HG03139 (cell line): Measurements from ENCODE around the gene KNG1.
"Not testable (repeated sequence)": the region's sequence is repeated elsewhere in the genome, so short reads cannot be mapped to it uniquely, and the experiment has no call there.

Experiments
- ATAC-seq: cut with Tn5 transposase; IDR thresholded peaks from one replicate; pipeline ENCODE4 v1.9.1; 2021; ENCODE audit not compliant: unreplicated experiment

Gene KNG1

DNA sequence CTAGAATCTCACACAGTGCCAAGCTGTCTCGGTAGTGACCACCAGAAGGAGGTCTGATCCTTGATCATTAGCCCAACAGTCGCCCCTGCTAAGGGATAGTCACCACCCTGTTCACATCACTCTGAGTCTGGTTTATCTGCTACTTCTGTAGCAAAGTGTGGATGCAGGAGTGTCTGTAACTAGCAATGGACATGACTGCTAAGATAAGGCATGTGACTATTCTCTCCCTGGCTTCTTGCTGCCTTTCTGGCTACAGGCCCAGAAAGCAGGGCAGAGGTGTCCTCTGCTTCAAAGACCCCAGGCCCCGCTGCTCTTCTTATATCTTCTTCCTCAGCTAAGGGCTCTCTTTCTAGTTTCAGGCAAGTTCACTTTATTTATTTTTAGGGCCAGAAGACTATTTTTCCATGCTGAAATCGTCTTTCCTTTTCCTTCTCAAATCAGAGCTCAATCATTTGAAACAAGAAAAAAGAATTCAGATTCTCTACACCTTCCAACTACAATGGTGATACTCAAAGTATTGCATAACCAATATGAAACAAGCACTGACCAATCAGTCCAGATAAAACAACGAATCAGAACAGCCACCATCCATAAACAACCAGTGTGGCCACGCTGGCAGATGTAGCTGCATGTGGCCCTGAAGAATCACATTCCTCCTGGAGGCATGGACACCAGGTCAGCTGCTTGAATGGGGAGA is 8.0 kb upstream of the KNG1 start:
- no peak for ATAC-seq

DNA sequence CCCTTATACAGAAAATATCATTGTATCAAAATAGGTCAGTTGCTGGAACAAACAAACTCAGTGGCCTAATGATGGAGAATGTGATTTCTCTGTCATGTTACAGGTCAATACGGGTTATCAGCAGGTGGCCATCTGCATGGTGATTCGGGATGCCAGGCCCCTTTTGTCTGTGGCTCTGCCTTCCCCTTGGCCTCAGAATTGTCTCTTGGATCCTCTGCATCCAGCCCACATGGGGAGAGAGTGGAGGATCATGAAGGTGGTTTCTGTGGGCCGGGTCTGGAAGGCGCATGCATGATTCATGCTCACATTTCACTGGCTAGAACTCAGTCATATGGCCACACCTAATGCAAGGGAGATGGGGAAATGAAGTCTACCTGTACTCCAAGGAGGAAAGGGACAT is 6.5 kb upstream of the KNG1 start:
- ATAC-seq = not testable (repeated sequence)

DNA sequence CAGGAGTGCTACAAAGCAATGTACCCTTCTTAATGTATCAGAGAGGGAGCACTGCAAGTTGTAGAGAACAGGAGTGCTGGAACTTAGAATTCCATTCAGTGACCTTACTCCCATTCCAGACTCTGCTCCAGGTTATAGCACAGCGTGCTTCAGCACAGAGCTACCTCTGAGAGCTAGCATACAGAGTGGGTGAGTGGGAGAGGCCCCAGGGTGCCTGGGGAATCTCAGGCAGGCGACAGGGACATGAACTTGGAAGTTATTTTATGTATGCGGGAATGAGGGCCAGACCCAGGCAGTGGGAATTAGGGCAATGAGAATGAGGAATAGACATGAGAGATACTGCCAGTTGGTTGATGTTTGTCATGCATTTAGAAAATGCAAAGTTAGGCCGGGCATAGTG is 3.7 kb upstream of the KNG1 start:
- no peak for ATAC-seq

DNA sequence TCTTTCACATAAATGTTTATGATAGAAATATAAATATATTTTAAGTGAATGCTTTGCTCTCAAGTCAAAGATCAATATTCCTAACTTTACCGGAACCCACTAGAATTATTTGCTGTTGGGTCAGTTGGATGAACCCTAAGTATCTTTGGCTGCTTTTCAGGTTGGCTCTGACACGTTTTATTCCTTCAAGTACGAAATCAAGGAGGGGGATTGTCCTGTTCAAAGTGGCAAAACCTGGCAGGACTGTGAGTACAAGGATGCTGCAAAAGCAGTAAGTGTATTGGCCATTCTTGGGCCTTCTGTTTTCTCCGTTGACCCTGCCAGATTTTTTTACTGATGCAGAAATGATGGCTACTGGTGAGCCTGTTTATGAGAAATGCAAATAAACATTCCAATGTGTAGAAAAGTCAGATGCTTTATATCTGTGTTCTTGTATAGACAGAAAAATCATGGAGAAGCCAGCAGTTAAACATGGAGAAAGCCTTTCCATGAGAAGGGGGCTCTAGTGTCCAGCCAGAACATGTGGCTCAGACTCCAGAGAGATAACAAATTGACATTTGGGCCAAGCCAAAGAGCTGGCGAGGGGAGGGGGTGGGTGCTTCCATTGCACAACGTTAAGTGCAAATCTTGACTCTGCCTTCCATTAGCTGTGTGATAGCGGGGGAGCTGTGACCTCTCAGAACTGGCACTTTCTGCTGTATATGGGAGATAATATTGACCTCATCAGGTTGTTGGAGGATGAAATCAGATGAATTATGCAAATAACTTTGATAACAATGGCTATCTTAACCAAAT is 3.0 kb downstream of the KNG1 start:
- no peak for ATAC-seq

DNA sequence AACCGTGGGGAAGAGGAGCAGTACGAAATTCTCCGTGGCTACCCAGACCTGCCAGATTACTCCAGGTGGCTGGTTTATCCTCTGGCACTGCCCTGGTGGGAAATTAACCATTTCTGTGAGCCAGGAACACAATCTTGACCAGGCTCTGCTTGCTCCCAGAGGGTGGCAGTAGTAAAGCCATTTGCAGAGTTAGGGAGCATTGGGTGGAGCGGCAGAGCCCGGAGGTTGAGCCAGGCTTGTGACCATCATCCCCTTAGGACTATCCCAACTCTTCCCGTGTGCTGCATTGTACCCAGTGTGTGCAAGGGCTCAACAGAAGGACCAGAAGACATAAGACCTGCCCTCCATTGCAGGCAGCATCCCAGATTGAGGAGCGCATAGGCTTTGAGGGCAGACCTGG is 5.3 kb downstream of the KNG1 start:
- ATAC-seq = no peak

DNA sequence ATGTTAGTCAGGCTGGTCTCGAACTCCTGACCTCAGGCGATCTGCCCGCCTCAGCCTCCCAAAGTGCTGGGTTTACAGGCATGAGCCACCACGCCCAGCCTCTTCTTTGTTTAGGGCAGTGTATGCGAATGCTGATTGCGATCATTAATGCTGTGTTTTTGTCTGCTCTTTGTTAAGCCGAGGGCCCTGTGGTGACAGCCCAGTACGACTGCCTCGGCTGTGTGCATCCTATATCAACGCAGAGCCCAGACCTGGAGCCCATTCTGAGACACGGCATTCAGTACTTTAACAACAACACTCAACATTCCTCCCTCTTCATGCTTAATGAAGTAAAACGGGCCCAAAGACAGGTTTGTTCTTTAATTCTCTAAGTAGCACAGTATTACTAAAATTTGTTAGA is 7.8 kb downstream of the KNG1 start:
- no peak for ATAC-seq

DNA sequence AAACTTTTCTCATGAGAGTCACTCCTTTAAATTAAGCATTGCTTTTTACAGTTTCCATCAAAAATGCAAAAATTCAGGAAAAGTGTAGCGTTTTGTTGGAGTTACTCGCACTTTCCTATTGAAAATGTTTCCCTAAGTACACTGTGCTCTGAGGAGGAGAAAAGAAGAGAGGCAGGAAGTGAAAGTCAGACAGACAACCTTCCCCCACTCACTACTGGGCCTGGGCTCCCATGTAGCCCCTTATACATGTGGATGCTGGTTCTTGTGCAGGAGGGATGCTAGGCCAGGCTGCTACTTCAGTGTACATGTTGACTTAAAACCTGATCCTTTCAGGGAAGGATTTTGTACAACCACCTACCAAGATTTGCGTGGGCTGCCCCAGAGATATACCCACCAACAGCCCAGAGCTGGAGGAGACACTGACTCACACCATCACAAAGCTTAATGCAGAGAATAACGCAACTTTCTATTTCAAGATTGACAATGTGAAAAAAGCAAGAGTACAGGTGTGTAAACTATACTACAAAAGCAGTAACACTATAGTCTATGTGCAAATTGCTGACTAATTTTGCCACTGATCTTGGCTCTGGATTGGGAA is 15.1 kb downstream of the KNG1 start:
- ATAC-seq = no peak

DNA sequence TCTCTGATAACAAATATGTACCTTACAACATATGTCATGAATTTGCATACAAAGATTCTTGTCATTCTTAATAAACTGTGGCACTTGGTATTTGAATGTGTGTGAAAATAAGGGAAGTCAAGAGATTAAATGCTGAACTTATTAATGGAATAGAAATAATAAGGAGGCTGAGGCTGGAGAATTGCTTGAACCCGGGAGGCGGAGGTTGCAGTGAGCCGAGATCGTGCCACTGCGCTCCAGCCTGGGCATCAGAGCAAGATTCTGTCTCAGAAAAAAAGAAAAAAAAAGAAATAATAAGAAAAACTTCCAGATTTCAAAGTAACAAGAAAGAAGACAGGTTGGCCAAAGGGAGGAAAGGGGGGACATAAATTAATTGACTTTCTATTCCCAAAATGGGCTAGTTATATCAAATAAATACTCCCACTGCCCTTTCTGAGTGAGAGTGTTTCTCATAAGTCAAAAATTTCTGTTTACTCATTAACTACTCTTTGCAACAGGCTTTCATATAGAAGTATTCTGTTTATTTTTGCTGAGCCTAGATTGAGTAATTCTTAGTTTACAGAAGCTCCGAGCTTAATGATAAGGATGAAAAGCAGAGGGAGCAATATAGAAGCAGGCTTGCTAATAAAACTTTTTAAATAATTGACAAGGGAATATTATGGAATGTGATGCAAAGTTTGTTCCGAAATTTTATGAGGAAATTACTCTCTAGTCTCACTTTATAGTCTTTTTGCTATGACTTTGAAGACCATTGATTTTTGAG is 25.6 kb downstream of the KNG1 start:
- ATAC-seq = no peak

DNA sequence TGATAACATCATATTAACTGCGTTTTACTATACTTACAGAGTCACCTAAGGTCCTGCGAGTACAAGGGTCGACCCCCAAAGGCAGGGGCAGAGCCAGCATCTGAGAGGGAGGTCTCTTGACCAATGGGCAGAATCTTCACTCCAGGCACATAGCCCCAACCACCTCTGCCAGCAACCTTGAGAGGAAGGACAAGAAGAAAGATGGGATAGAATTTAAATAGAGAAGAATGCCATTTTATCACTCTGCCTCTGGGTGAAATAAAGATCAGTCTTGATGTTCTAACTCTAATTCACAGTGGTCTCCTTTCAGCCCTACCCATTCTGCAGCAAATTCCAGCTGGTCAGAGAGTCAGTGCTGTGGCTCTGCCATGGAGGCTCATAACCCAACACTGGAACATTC is 26.5 kb downstream of the KNG1 start:
- no peak for ATAC-seq

DNA sequence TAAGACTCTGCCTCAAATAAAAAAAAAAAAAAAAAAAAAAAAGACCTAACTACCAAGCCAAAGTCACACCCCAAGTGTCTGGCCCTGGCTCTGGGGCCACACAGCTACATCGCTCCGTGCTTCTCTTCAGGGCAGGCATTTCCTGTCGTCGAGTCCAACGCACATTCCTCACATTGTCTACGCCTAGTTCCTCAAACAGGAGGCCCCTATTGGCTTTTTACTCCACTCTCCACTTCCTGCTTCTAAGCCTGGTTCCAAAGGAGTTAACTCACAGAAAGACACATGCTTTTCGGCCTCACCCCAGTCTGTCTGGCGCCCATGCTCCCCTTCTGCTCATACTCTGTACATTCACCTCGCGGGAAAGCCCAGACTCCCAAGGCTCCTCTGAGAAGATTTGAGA is 28.8 kb downstream of the KNG1 start:
- no peak for ATAC-seq

DNA sequence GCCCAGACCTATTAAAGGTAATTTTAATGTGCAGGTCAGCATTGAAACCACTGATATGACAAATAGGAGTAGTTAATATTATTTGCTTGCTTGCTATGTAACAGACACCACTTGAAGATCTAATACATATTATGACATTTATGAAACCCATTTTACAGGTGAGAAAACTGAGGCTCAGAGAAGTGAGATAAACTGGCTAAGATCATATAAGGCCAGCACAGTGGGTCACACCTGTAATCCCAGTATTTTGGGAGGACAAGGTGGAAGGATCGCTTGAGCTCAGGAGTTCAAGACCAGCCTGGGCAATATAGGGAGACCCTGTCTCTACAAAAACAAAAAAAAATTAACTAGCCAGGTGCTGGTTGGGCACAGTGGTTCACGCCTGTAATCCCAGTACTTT is 33.2 kb downstream of the KNG1 start:
- no peak for ATAC-seq

DNA sequence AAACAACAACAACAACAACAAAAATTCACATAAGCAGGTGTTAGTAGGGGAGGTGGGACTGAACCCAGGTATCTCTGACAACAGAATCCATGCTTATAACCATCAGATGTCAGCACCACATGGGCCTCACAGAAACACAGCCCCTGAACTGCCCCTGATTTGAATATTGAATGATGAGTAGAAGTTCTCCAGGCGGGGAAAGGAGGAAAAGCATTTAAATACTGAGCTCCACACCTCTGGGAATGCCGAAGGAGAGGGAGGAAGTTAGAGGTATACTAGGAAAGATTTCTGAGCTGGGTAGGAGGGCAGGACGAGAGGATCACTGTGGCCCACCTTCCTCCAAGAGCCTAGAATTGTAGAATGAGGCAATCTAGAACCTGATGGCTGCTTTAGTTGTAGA is 34.3 kb downstream of the KNG1 start:
- ATAC-seq = no peak

DNA sequence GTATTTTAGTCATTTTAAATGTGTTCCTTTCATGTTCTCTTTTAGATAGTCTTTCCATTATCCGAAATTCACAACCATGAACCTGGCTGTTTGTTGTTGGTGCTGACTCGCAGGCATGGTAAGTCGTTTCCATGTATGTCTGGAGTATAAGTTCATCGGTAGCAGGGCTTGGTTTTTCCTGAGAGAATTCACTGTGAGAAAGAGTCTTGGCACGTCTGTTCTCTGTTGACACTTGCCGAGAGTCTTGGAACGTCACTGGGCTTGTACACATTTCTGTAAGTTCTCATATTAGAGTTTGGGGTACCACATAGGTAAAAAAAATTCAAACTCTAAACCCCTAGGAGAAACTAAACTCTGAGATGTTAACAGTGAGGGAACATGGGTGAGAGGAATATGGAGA is 36.8 kb downstream of the KNG1 start:
- no peak for ATAC-seq

DNA sequence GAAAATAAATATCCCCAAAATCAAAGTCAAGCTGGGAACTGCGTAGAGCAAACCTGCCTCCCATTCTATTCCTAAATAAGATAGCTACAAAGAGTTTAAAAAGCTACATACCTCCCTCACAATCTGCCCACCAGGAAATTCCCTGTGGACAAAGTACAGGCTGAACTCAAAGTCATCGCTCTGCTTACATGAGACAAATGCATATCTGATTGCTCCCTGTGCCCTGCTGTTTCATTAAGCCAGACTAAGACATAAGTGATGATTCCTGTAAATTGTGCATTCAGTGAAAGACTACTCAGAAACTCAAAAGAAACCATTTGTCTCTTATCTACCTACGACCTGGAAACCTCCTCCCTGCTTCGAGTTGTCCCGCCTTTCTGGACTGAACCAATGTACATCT is 37.7 kb downstream of the KNG1 start:
- no peak for ATAC-seq

DNA sequence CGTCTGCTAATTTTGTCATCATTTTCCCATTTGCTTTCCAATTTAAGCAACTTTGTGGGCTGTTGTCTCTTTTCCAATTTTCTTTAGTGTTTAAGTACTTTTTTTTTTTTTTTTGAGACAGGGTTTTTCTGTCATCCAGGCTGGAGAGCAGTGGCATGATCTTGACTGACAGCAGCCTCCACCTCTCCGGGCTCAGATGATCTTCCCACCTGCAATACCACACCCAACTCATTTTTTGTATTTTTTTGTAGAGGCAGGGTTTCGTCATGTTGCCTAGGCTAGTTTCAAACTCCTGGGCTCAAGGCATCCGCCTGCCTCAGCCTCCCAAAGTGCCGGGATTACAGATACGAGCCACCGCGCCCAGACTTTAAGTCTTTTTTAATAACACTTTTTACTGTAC is 40.1 kb downstream of the KNG1 start:
- ATAC-seq = no peak

DNA sequence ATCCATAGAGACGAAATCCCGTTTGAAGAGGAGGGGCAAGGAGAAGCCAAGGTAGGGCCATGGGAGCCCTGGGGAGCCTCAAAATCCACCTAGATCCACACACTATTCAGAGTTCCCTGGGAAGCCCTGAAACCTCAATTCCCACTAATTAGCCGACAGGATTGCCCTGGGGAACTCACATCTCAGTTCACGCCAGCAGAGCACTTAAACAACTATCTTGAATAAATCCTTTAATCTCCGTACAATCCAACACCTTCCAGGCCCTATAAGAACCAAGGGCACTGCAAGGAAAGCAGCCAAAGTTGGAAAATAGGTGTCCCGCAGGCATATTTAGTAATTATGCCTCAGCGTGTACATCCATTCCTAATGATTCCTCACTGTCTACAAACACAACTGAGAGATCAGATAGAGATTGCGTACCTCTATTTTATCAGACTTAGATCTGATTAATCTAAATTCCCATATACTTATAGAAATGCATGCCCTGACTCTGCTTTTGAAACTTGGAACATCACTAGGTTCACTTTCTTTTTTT is 40.6 kb downstream of the KNG1 start:
- no peak for ATAC-seq

DNA sequence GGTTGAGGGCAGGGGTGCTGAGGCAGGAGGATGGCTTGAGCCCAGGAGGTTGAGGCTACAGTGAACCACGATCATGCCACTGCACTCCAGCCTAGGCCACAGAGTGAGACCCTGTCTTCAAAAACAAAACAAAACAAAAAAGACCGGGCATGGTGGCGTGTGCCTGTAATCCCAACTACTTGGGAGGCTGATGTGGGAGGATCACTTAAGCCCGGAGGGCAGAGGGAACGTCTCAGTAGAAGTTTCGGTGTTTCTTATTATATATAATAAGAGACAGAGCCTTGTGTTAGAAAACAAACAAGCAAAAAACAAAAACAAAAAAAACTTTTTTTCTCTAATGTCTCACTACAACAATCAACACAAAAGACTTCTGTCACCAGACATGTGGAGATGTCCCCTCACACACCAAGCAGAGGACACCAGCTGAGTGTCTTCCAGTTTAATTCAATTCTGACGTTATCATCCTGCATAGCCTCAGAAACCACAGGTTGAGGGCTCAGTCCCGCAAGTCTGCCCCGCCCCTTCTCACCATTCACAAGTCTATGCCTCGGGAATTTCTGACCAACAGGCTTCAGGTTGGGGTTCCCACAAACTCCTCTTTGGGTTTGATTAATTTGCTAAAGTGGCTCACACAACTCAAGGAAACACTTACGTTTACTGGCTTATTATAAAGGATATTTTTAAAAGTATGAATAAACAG is 42.2 kb downstream of the KNG1 start:
- no peak for ATAC-seq

DNA sequence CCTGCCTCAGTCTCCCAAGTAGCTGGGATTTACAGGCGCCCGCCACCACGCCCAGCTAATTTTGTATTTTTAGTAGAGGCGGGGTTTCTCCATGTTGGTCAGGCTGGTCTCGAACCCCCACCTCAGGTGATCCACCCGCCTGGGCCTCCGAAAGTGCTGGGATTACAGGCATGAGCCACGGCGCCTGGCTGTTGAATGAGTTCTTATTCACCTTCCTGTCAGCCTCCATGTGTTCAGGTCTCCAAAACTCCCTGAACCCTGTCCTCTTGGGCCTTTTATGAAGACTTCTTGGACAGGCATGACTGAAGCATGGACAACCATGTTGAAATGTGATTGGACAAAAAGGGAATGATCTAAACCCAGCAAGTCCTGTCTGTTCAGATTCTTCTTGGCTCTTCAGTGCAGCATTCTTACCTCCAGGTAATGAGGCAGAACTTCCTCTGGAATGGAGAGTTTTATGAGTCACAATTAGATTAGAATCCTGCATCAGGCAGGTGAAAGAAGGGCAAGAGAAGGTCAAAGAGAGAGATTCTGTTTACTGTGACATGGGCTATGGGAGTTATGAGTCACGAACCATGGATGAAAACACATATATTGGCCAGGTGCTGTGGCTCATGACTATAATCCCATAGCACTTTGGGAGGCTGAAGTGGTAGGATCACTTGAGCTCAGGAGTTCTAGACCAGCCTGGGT is 43.1 kb downstream of the KNG1 start:
- no peak for ATAC-seq

DNA sequence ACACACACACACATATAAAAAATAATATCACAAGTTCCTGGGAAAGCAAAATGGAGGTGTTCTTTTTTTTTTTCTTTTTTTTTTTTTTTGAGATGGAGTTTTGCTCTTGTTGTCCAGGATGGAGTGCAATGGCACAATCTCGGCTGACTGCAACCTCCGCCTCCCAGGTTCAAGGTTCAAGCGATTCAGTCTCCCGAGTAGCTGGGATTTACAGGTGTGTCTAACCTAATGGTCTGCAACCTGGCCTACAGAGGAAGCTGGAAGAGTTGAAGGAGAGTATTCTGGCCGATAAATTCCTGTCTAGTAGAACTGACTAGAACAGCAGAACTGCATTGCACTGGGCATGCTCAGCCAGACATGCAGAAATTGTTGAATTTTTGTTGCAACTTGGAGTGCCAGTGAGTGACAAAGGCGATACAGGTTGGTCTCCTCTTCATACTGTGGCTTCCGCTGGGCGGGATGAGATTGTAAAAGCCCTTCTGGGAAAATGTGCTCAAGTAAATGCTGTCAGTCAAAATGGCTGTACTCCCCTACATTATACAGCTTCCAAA is 43.8 kb downstream of the KNG1 start:
- ATAC-seq = no peak

DNA sequence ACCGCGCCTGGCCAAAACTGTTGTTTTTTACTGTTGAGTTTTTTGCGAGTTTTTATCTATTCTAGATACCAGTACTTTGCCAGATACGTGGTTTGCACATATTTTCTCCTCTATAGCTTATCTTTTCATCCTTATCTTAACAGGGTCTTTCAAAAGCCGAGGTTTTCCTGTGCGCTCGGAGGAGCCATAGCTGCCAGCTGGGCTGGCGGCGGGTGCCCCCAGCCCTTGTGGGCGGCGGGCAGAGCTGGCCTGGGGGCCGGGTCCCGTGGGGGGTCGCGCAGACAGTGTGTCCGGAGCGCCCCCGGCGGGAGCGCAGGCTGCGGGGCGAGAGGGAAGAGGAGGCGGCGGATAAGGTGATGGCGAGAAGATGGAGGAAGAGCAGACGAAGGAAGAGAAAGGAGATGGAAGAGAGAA is 55.1 kb downstream of the KNG1 start:
- peak; percentile 25 for ATAC-seq
